GM19238 (cell line): ENCODE results near the gene SCNN1A.

Experiments used
- DNase-seq: peaks from one replicate; pipeline ENCODE4 v3.0.0; 2011; ENCODE audit warnings: low spot score; ENCODE audit not compliant: insufficient read length

The SCNN1A gene

DNA sequence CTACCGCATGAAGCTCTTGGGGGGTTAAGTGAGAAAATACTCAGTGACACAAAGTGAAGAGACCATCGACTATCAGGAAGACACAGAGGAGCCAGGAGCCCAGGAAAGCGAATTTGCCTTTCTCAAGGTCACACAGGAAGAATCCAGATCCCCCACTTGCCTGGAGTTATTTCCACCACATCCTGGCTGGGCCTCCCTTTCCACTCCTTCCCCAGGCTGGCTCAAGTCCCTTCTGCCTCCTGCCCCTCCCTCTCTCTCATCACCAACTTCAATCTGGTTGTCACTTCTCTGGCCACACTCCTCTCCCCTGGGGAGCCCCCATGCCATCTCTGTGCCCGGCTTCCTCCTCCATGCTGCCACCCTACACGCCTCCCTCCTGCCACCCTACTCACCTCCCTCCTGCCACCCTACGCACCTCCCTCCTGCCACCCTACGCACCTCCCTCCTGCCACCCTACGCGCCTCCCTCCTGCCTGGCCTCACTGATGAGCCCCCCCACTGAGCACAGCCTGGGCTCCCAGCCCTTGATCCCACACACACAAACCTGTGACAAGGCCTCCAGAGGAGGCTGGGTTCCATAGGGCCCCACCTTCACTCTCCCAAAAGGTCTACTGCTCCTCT lies 6.3 kb downstream of the SCNN1A start:
- DNase-seq: no peak

GRCh38 chr12:6367969-6368892 lies 7.1 kb downstream of the SCNN1A start:
- peak; percentile 48 for DNase-seq

DNA sequence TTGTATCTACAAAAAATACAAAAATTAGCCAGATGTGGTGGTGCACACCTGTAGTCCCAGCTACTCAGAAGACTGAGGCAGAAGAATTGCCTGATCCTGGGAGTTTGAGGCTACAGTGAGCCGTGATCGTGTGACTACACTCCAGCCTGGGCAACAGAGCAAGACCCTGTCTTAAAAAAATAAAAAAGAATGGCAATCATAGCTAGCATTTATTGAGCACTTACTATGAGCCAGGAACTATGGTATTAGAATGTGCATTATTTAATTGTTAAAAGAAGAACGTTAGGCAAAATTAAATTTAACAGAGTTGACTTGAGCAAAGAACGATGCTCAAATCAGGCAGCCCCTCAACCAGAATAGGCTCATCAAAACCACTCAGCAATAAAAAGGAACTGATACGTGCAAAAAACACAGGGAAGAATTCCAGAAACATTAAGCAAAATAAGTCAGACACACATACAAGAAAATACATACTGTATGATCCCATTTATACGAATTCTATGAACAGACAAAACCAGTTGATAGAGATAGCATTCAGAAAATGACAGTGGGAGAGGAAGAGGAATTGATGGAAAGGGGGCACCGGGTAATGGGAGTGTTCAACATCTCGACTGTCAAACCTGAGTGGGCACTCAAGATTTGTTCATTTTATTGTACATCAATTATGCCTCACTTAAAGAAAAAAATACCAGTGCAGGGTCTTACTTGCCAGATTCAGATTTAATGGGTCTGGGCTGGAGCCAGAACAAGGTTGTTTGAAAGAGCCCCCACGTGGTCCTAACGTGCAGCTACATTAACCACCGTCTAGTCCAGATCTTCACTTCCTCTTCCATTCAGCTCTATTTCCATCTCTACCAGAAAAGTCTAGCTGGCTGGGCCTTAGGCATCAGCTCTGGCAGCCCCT lies 8.0 kb downstream of the SCNN1A start:
- peak; percentile 71 for DNase-seq

DNA sequence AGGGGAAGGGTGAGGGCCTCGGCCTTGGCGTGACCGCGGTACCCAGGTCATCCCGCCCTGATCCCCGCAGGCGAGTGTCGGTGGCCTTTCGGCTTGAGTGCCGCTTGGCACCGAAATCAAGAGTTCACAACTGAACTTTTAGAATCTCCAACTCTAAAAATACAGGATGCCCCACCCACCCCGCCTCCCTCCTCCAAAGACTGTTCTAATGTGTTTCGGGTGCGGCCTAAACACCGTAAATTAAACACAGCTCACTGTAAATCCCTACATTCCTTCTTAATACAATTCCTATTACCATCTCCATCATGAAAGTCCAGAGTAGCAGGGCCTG lies 11.4 kb downstream of the SCNN1A start:
- DNase-seq: no peak

DNA sequence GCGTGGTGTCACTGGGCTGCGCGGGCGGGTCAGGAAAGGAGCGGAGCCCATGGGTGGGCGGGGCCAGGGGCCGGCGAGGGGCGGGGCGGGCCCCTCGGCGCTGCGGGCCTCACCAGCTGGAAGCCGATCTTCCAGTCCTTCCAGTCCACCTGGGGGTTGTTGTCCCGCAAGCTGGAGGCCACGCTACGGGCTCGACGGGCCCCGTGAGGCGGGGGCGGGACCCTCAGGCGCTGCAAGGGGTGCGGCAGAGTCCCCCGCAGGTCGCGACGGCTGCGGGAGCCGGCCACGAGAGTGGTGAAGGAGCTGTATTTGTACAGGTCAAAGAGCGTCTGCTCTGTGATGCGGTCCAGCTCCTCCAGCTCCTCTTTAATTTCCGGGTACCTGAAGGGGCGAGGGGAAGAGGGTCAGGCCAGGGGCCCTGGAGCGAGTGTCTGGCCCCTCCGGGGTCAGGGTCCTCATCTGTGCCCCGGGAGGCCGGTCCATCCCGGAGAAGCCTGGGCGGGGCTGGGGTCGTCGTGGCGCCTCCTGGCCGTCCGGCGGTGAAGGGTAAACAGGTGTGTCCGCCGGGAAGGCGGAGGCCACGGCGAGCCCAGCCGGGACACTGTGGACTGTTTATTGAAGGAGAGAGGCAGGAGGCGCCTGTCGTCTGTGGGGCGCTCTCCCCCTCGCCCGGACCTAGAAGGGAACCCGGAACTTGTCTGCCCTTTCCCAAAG lies 11.9 kb downstream of the SCNN1A start:
- peak; percentile 79 for DNase-seq

DNA sequence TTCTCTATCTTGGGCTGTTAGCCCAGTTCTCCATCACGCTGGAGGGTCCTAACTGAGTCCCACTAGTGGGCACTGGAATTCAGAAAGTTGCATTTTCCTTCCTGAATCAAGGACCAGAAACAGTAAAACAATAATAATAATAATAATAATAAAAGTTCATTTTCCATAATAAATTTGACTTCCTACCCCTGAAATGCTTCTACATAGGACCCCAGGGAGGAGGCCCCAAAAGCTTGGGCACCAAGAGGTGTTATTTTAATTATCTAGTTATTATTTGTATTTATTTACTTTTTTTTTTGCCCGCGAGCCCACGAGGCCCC lies 12.4 kb downstream of the SCNN1A start:
- no peak for DNase-seq

- DNase-seq: no peak
These were observed 13.0 kb downstream of the SCNN1A start for GRCh38 chr12:6362403-6362802.

DNA sequence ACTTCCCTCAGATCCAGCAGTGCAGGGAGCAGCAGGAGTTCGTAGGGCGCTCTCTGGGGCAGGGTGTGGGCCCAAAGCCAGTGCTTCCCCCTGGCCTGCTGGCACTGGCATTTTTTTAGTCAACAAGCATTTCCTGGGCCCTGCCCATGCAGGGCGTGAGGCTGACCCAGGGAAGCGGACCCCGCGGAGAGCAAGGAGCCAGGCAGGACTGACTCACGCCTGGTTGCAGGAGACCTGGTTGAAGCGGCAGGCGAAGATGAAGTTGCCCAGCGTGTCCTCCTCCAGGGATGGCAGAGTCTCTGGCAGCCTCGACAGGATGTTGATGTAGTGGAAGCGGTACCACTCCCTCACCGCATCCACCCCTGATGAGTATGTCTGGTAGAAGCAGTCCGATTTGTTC lies 13.5 kb downstream of the SCNN1A start:
- DNase-seq: no peak

- no peak for DNase-seq
These were observed 14.5 kb downstream of the SCNN1A start for GRCh38 chr12:6360578-6361490.

- DNase-seq: no peak
These were observed 15.2 kb downstream of the SCNN1A start for GRCh38 chr12:6360080-6360571.

GRCh38 chr12:6358881-6359280 lies 16.5 kb downstream of the SCNN1A start:
- DNase-seq: no peak

DNA sequence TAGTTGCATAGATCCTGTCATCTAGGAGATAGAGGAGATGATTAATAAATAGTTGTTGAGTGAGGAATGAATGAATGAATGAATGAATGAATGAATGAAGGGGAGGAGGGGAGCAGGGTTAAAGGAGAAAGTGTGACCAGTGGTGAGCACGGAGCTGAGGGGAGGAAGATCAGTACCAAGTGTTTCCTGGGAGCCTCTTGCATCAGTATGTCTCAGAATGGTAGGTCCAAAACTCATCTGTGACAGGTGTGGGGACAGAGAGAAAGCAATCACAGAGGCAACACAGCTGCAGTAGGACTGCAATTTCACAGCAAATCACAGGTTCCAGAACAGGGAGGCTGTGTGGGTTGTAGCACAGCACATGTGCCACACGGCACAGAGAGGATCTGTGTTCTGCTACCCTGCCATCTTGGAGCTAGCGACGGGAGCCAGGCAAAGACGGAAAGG lies 19.0 kb downstream of the SCNN1A start:
- DNase-seq: no peak

DNA sequence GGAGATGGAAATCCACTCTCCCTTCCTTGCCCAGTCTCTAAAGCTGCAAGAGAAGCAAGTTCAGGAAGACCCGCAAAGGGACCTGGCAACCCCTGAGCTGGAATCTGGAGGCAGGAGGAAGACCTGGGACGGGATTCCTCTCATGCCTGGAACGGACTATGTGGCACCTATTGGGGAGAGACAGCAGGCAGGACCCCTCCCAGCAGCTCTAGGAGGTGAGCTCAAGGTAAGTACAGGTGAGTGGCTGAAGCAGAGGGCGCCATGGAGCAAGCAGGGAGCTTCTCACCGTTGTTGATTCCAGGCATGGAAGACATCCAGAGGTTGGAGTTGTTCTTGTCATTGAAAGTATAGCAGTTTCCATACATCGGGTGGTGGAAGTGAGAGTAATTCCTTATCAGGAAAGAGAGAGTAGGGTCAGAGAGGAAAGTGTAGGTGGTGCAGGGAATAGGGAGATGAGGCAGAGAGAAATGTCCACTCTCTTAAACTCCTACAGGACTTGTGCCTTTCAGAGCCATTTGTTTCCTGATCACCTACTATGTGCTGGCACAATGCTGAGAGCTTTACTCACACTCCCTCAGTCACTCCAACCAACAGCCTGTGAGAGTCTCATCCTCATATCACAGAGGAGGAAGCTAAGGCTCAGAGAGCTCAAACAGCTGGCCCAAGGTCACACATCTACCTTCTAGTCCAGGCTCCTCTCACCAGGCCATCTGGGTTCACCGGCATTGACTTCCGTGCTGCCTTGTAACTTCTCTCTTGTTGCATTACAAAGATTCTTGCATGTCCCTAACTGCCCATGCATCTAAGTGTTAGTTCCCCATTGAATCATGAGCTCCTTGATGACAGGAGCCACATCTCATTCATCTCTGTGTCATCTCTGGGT lies 19.6 kb downstream of the SCNN1A start:
- DNase-seq: no peak

GRCh38 chr12:6354495-6355393 lies 20.6 kb downstream of the SCNN1A start:
- no peak for DNase-seq

- DNase-seq: no peak
These were observed 22.9 kb downstream of the SCNN1A start for GRCh38 chr12:6352193-6353173.

GRCh38 chr12:6351622-6352021 lies 23.7 kb downstream of the SCNN1A start:
- no peak for DNase-seq
